ENCODE measurements around the gene TRABD2A.

Gene TRABD2A

DNA sequence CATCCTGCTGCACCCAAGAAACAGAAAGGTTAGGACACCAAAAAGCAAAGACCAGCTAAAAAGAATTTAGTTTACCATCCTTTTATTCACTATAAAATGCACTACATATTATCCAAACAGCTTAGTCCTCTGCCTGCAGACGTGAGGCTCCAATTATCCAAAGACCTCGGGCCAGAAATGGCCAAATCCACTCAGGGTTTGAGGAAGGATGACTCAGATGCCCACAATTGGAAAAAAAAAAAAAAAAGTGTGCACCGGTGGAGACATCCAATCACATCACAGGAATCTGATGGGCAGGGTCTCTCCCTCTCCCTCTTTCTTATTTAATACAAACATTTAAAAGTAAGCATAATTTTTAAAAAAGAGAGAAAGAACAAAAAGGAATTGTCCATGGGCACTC is 65.7 kb downstream of the TRABD2A start:
- no peaks in the 10 kb centered on the region for H3K36me3 ChIP-seq (ENCODE audit: control insufficient read depth, insufficient read depth, low read length)
- H3K9me3 ChIP-seq (ENCODE audit: control insufficient read depth, low read length) = no peaks in the 10 kb centered on the region
- H3K4me3 ChIP-seq (ENCODE audit: extremely low read depth, insufficient read depth, low read length, poor library complexity, severe bottlenecking) = no peak overlapping the region
- 86 to 89% methylated on average over 2 of the region's 3 CpGs for WGBS, 2 experiments (ENCODE audit: insufficient coverage in 2 of 2)
- no peaks in the 10 kb centered on the region for H3K4me1 ChIP-seq (ENCODE audit: control insufficient read depth, insufficient read depth, low read length, poor library complexity, severe bottlenecking)
- H3K27ac ChIP-seq (ENCODE audit: low read depth, low read length, severe bottlenecking) = no peak overlapping the region

DNA sequence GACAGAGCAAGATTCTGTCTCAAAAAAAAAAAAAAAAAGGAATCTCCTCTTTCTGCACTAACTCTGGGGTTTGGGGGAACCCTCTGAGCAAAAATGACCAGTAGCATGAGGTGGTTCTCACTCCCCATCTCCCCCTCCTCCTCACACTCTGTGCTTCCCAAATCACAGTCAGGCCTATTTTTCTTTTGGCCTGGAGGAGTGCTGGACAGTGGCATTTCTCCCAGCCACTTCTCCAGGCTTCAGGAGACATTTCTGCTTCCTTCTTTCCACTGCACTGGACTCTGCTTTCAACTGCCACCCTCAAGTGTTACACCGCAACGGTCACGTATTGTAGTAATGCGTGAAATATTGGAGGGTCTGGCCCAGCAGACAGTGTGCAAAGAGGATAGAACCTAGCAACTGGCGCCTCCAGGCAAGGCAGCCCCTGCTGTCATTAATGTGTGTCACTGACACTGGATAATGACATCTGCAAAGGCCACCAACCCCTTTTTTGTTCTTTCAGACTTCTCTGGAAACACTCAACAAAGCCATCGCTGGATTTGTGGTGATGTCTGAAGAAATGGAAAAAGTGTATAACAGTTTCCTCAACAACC is 68.9 kb downstream of the TRABD2A start:
- Histone ChIP-seq H3K4me1 (ENCODE audit: control insufficient read depth, insufficient read depth, low read length, poor library complexity, severe bottlenecking) (no peaks in the 10 kb centered on the region), H3K9me3 (ENCODE audit: control insufficient read depth, low read length) (no peaks in the 10 kb centered on the region), H3K27ac (ENCODE audit: low read depth, low read length, severe bottlenecking) (no peak overlapping the region), H3K4me3 (ENCODE audit: extremely low read depth, insufficient read depth, low read length, poor library complexity, severe bottlenecking) (no peak overlapping the region), H3K36me3 (ENCODE audit: control insufficient read depth, insufficient read depth, low read length) (no peaks in the 10 kb centered on the region)
- WGBS, 2 experiments (ENCODE audit: insufficient coverage in 2 of 2) = 89 to 96% methylated on average over 3 to 4 of the region's 6 CpGs

DNA sequence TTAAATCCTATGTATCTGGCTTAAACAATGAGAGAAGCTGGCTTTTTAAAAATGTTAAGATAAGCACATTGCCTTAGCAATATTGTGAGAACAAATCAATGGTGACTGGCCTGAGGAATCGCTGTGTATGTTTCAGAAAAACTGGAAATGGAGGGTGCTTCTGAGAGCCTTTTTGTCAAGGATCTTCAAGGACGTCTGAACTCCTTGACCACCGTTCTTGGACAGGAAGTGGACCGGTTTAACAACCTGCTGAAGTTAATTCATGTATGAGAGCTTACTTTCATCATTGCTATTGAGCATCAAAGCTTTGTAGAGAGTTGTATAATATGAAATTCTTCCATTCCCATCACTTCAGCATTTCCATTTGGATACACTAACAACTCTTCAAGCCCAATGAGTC is 72.6 kb downstream of the TRABD2A start:
- H3K36me3 ChIP-seq (ENCODE audit: control insufficient read depth, insufficient read depth, low read length) = no peaks in the 10 kb centered on the region
- no peak overlapping the region for H3K4me3 ChIP-seq (ENCODE audit: extremely low read depth, insufficient read depth, low read length, poor library complexity, severe bottlenecking)
- no peaks in the 10 kb centered on the region for H3K9me3 ChIP-seq (ENCODE audit: control insufficient read depth, low read length)
- no peak overlapping the region for H3K27ac ChIP-seq (ENCODE audit: low read depth, low read length, severe bottlenecking)
- WGBS, 2 experiments (ENCODE audit: insufficient coverage in 2 of 2) = 90 to 91% methylated on average over 2 to 4 of the region's 4 CpGs
- no peaks in the 10 kb centered on the region for H3K4me1 ChIP-seq (ENCODE audit: control insufficient read depth, insufficient read depth, low read length, poor library complexity, severe bottlenecking)

DNA sequence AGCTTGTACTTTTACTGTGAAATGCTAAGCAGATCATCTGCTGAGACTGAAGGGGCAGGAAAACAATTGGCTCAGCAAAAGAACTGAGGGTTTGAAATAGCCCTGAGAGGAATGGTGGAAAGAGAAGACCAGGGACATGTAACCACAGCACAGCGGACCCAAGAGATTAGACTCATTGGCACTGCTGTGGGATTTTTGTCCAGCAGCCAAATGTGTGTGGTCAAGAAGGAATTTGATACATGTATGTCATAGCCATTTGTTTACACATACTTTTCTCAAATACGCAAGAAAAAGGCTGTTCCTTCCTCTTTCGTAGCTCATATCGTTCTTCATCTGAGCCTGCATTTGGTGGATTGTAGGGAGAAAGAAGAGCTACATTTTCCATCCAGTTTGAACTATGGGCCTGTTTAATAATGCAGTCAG is 73.8 kb downstream of the TRABD2A start:
- Histone ChIP-seq H3K4me3 (ENCODE audit: extremely low read depth, insufficient read depth, low read length, poor library complexity, severe bottlenecking) (no peak overlapping the region), H3K36me3 (ENCODE audit: control insufficient read depth, insufficient read depth, low read length) (no peaks in the 10 kb centered on the region), H3K4me1 (ENCODE audit: control insufficient read depth, insufficient read depth, low read length, poor library complexity, severe bottlenecking) (no peaks in the 10 kb centered on the region), H3K9me3 (ENCODE audit: control insufficient read depth, low read length) (no peaks in the 10 kb centered on the region), H3K27ac (ENCODE audit: low read depth, low read length, severe bottlenecking) (no peak overlapping the region)
- WGBS, 2 experiments (ENCODE audit: insufficient coverage in 2 of 2) = 100% methylated on average over 1 of the region's 4 CpGs

DNA sequence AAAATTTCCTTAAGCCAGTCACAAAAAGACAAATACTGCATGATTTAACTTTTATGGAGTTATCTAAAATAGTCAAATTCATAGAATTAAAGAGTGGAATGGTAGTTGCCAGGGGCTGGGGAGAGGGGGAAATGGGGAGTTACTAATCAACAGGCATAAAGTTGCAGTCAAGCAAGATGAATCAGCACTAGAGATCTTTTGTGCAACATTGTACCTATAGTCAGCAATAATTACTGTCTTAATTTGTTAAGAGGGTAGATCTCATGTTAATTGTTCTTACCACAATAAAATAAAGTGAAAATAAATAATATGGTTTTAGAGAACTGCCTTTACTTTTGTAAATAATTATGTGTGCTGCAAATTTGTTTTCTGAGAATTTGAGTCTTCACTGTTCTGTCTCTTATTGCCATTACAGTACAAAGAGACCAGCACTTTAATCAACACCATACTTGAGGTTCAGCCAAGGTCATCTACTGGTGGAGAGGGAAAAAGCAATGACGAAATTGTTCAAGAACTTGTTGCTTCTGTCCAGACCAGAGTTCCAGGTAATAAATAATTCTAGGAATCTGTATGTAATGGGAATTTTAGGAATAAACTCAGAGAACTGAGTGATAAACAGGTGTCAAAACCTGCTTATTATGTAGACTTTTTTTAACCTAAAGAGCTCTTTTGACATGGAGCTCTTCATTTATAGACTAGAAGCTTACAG is 75.5 kb downstream of the TRABD2A start:
- Histone ChIP-seq H3K27ac (ENCODE audit: low read depth, low read length, severe bottlenecking) (no peak overlapping the region), H3K36me3 (ENCODE audit: control insufficient read depth, insufficient read depth, low read length) (no peaks in the 10 kb centered on the region), H3K4me1 (ENCODE audit: control insufficient read depth, insufficient read depth, low read length, poor library complexity, severe bottlenecking) (no peaks in the 10 kb centered on the region), H3K4me3 (ENCODE audit: extremely low read depth, insufficient read depth, low read length, poor library complexity, severe bottlenecking) (no peak overlapping the region), H3K9me3 (ENCODE audit: control insufficient read depth, low read length) (no peaks in the 10 kb centered on the region)
- WGBS, 2 experiments (ENCODE audit: insufficient coverage in 2 of 2) = no CpG with 5 or more reads among the region's 1 CpG

DNA sequence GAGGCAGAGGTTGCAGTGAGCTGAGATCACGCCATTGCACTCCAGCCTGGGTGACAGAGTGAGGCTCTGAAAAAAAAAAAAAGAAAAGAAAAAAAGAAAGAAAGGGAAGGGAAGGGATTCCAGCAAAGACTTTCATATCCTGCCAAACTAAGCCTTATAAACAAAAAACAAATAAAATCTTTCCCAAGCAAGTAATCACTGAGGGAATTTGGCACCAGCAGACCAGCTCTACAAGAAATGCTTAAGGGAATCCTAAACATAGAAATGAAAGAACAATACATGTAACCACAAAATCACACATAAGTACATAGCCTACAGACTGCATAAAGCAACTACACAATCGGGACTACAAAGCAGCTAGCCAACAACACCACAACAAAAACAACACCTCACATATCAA is 79.1 kb downstream of the TRABD2A start:
- Histone ChIP-seq H3K36me3 (ENCODE audit: control insufficient read depth, insufficient read depth, low read length) (no peaks in the 10 kb centered on the region), H3K4me3 (ENCODE audit: extremely low read depth, insufficient read depth, low read length, poor library complexity, severe bottlenecking) (no peak overlapping the region), H3K9me3 (ENCODE audit: control insufficient read depth, low read length) (no peaks in the 10 kb centered on the region), H3K4me1 (ENCODE audit: control insufficient read depth, insufficient read depth, low read length, poor library complexity, severe bottlenecking) (no peaks in the 10 kb centered on the region), H3K27ac (ENCODE audit: low read depth, low read length, severe bottlenecking) (no peak overlapping the region)
- WGBS, 2 experiments (ENCODE audit: insufficient coverage in 2 of 2) = 83% methylated on average over 1 of the region's 2 CpGs; no CpG with 5 or more reads in 1 of the 2 experiments

DNA sequence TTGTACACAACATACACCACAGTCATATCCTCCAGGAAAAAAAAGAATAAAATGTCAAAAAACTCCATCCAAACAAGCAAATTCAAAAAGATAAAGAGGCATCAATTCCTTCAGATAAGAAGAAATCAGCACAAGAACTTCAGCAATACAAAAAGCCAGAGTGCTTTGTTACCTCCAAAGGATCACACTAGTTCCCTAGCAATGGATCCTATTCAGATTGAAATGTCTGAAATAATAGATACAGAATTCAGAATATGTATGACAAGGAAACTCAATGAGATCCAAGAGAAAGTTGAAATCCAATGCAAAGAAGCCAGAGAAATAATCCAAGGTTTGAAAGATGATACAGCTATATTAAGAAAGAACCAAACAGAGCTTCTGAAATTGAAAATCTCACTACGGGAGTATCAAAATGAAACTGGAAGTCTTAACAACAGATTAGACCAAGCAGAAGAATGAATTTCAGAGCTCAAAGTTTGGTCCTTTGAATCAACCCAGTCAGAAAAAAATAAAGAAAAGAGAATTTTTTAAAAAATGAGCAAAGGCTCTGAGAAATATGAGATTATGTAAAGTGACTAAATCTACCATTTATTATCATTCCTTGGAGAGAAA is 80.6 kb downstream of the TRABD2A start:
- WGBS, 2 experiments (ENCODE audit: insufficient coverage in 2 of 2) = 83% methylated on average over 1 of the region's 1 CpG; no CpG with 5 or more reads in 1 of the 2 experiments
- H3K4me1 ChIP-seq (ENCODE audit: control insufficient read depth, insufficient read depth, low read length, poor library complexity, severe bottlenecking) = no peaks in the 10 kb centered on the region
- no peak overlapping the region for H3K27ac ChIP-seq (ENCODE audit: low read depth, low read length, severe bottlenecking)
- no peaks in the 10 kb centered on the region for H3K9me3 ChIP-seq (ENCODE audit: control insufficient read depth, low read length)
- H3K36me3 ChIP-seq (ENCODE audit: control insufficient read depth, insufficient read depth, low read length) = no peaks in the 10 kb centered on the region
- no peak overlapping the region for H3K4me3 ChIP-seq (ENCODE audit: extremely low read depth, insufficient read depth, low read length, poor library complexity, severe bottlenecking)

DNA sequence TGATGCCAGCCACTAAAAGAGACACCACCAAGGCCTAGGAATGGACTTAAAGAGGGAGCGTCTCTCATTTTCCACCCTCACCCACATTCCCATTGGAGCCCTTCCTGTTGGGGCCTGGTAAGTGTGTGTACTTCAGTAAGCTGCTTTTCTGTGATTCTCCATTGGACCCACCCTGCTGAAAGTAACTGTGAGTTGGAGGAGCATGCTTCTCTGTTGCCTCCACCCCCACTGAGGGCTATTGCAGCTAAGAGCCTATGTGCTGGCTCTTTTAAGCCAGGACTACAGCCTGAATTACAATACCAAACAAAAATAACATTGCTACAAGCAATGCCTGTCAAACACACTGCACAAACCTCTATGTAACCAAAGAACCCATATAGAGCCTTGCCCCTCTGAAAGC is 81.1 kb downstream of the TRABD2A start:
- WGBS, 2 experiments (ENCODE audit: insufficient coverage in 2 of 2) = no CpG with 5 or more reads among the region's 1 CpG
- no peak overlapping the region for H3K4me3 ChIP-seq (ENCODE audit: extremely low read depth, insufficient read depth, low read length, poor library complexity, severe bottlenecking)
- H3K9me3 ChIP-seq (ENCODE audit: control insufficient read depth, low read length) = no peaks in the 10 kb centered on the region
- H3K36me3 ChIP-seq (ENCODE audit: control insufficient read depth, insufficient read depth, low read length) = no peaks in the 10 kb centered on the region
- H3K27ac ChIP-seq (ENCODE audit: low read depth, low read length, severe bottlenecking) = no peak overlapping the region
- H3K4me1 ChIP-seq (ENCODE audit: control insufficient read depth, insufficient read depth, low read length, poor library complexity, severe bottlenecking) = no peaks in the 10 kb centered on the region

DNA sequence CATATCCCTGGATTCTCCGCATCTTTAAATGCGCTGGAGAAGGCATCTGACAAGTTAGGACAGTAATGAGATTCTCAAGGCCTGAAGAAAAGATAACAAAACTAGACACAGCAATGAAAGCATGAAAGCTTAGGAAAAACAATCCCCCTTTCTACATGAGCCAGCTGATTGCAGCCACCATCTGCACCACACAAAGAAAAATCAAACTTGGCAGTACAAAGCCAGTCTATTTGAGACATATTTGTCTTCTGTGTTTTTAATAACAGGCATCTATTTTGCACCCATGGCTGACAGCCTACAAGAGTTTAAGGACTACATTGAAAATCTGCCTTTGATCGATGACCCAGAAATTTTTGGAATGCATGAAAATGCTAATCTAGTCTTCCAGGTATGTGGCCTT is 83.6 kb downstream of the TRABD2A start:
- no peaks in the 10 kb centered on the region for H3K4me1 ChIP-seq (ENCODE audit: control insufficient read depth, insufficient read depth, low read length, poor library complexity, severe bottlenecking)
- no CpG with 5 or more reads among the region's 3 CpGs for WGBS, 2 experiments (ENCODE audit: insufficient coverage in 2 of 2)
- H3K9me3 ChIP-seq (ENCODE audit: control insufficient read depth, low read length) = no peaks in the 10 kb centered on the region
- no peak overlapping the region for H3K27ac ChIP-seq (ENCODE audit: low read depth, low read length, severe bottlenecking)
- no peaks in the 10 kb centered on the region for H3K36me3 ChIP-seq (ENCODE audit: control insufficient read depth, insufficient read depth, low read length)
- H3K4me3 ChIP-seq (ENCODE audit: extremely low read depth, insufficient read depth, low read length, poor library complexity, severe bottlenecking) = no peak overlapping the region

DNA sequence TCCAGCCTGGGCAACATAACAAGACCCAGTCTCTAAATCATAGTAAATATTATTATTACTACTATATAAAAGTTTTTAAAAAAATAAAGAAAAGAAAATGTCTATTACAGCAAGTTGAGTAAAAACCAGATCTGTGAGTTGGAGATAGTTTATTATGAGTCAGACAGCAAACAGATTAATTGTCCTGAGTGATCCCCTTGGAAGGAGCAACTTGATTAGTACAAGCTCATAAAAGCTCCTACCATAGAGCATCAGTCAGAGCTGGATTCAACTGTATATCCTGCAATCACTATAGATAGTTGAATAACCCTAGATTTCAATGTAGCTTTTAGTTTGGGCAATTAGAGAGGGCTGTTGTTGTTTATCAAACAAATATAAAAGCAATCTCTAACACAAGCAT is 84.1 kb downstream of the TRABD2A start:
- H3K36me3 ChIP-seq (ENCODE audit: control insufficient read depth, insufficient read depth, low read length) = no peaks in the 10 kb centered on the region
- no peaks in the 10 kb centered on the region for H3K9me3 ChIP-seq (ENCODE audit: control insufficient read depth, low read length)
- H3K4me3 ChIP-seq (ENCODE audit: extremely low read depth, insufficient read depth, low read length, poor library complexity, severe bottlenecking) = no peak overlapping the region
- no peak overlapping the region for H3K27ac ChIP-seq (ENCODE audit: low read depth, low read length, severe bottlenecking)
- no peaks in the 10 kb centered on the region for H3K4me1 ChIP-seq (ENCODE audit: control insufficient read depth, insufficient read depth, low read length, poor library complexity, severe bottlenecking)

DNA sequence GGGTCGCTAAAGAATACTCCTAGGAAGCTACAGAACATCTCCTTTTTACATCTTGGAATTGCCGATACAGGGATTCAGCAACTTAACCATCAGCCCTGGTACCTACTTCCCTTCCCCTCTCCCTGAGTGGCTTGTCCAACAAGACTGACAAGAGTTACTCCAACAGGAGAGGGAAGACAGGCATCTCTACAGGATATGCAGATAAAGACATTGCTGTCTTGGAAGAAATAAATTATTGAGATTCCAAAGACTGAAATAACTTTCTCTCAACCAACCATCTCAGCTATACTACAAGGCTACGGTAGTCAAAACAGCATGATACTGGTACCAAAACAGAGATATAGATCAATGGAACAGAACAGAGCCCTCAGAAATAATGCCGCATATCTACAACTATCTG is 87.2 kb downstream of the TRABD2A start:
- Histone ChIP-seq H3K4me3 (ENCODE audit: extremely low read depth, insufficient read depth, low read length, poor library complexity, severe bottlenecking) (no peak overlapping the region), H3K36me3 (ENCODE audit: control insufficient read depth, insufficient read depth, low read length) (no peaks in the 10 kb centered on the region), H3K4me1 (ENCODE audit: control insufficient read depth, insufficient read depth, low read length, poor library complexity, severe bottlenecking) (no peaks in the 10 kb centered on the region), H3K27ac (ENCODE audit: low read depth, low read length, severe bottlenecking) (no peak overlapping the region), H3K9me3 (ENCODE audit: control insufficient read depth, low read length) (no peaks in the 10 kb centered on the region)
- 85 to 100% methylated on average over 2 of the region's 4 CpGs for WGBS, 2 experiments (ENCODE audit: insufficient coverage in 2 of 2)

Data from mesodermal cell (in vitro differentiated cells).